K562 treated with DMSO at 1 percent for 4 hours (cell line): ENCODE measurements around the gene MEG3. TPM values are rescaled to one million over a fixed set of nuclear protein-coding genes. Genes with fewer than 3 reads are reported as not detected.

Experiments
- total RNA-seq: library from RNA; unstranded; fragments of 300-600 nt; gene quantifications from 2 replicates; pipeline ENCODE4 v1.2.3, GENCODE V29; 2022; ENCODE audit not compliant: insufficient read depth

The MEG3 gene
- 5.4 and 5.7 TPM in 2 replicates for total RNA-seq

GRCh38 chr14:100825713-100826331 lies at the start of gene MEG3:
Gene MEG3 (plus strand): TSS chr14:100826118.

GRCh38 chr14:100903672-100904185 lies 77.8 kb downstream of the MEG3 start, which contains the start of gene RTL1:
Gene RTL1 (minus strand): TSS chr14:100903722. CDS start chr14:100884788, 18,934 bp downstream.

Other genes starting within 250 kb of the MEG3 start
- not detected in 2 replicates for gene BEGAIN, start 238.7 kb upstream of the MEG3 start, total RNA-seq
- 448 and 523 TPM in 2 replicates for gene DLK1, start 99.2 kb upstream of the MEG3 start, total RNA-seq
- gene RTL1, start 77.6 kb downstream of the MEG3 start, total RNA-seq, result 0.17 TPM in 1 of 2 replicates, not detected in the other